HG03457 (cell line): Measurements from ENCODE around the gene ARMH1.
"Not testable (repeated sequence)": the region's sequence is repeated elsewhere in the genome, so short reads cannot be mapped to it uniquely, and the experiment has no call there.

Source experiments
- ATAC-seq: cut with Tn5 transposase; IDR thresholded peaks from one replicate; pipeline ENCODE4 v1.9.1; 2021; ENCODE audit warnings: moderate number of reproducible peaks; ENCODE audit not compliant: unreplicated experiment

ARMH1 gene

GRCh38 chr1:44666719-44667118 lies 7.8 kb upstream of the ARMH1 start:
- not testable (repeated sequence) for ATAC-seq

GRCh38 chr1:44670751-44671640 lies 3.5 kb upstream of the ARMH1 start:
- no peak for ATAC-seq

DNA sequence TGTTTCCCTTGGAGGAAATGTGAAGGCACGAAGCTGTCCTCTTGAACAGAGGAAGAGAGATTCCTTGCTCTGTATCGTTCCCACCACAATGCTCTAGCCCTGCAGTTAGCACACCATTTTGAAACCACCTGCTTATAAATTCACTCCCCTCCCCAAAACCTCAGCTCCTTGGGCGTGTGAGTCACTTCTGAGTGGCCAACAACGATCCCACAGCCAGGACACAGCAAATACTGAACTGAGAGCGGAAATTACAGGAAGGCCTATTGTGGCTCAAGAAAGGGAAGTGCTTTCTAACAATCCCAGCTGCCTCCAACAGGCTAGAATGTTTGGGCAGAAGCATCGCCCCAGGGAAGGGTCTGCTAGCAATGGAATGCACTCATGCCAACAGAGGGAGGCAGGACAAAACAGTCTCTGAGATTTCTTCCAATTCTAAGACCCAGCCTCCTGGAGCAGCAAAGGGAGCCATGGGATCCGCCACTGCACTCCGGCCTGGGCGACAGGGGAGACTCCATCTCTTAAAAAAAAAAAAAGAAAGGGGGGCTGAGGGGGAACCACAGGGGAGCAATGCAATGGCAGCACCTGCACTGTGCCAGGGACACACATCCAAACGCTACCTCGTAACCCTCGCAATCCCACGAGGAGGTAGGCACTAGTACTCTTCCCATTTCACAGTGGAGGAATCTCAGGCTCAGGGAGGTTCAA lies 2.1 kb upstream of the ARMH1 start:
- no peak for ATAC-seq

DNA sequence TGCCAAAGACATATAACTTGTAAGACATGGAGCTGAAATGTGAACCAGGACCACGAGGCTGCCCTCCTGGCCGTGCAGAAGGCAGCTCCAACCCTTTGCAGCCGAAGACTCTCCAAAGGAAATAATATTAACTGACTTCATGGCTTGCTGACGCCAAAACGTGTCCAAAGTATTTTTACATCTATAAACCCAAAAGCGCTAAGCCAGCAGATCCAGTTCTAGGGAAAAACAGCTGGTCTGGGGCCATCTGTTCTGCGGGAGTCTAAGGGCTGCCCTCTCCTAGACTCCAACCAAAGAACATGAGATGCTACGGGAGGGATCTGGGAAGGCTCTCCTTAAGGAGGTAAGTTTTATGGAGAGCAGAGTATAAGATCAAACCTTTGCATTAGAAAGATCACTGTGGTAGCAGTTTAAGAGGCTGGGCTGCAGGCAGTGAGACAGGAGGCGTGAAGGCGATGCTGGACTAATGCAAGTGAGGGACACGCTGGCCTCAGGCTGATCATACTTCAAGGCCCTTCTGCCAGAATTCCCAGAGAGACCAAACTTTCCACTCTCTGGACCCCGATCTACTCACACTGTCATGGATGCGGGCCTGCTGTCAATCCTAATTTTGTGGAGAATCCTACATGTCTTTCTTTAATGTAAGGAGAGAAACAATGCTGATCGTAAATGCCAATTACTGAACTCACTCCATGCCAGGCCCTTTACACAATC lies 1.4 kb upstream of the ARMH1 start:
- no peak for ATAC-seq

DNA sequence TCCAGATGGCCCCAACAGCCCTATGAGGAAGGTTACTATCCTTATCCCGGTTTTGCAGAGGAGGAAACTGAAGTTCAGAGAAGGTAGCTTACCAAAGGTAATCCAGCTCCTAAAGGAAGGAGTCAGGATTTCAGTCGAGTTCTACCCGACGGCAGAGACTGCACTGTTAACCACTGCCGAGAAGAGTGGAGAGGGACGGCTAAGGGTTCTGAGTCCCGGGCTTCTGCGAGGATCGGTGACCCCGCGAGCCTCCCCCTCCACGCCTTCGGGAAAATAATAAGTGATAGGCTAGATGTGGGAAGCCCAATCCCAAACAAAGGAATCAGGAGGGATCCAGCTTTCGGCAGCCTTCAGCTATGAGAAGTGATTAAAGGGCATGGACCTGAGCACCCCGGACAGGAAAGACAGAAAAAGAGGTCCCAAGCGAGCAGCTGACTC lies 820 bp upstream of the ARMH1 start:
- ATAC-seq = peak; percentile 1

DNA sequence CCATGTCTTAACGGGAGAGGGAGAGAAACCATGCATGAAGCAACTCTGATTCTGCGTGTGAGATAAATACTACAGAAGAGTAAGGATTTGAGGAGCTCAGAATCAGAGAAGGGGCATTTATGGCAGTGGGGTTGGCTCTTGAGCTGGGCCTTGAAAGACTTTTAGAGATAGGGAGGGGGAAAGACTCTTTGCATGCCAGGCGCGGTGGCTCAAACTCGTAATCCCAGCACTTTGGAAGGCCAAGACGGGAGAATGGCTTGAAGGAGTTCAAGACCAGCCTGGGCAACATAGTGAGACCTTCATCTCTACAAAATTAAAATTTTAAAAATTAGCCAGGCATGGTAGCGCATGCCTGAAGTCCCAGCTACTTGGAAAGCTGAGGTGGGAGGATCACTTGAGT lies 672 bp downstream of the ARMH1 start:
- ATAC-seq = no peak

DNA sequence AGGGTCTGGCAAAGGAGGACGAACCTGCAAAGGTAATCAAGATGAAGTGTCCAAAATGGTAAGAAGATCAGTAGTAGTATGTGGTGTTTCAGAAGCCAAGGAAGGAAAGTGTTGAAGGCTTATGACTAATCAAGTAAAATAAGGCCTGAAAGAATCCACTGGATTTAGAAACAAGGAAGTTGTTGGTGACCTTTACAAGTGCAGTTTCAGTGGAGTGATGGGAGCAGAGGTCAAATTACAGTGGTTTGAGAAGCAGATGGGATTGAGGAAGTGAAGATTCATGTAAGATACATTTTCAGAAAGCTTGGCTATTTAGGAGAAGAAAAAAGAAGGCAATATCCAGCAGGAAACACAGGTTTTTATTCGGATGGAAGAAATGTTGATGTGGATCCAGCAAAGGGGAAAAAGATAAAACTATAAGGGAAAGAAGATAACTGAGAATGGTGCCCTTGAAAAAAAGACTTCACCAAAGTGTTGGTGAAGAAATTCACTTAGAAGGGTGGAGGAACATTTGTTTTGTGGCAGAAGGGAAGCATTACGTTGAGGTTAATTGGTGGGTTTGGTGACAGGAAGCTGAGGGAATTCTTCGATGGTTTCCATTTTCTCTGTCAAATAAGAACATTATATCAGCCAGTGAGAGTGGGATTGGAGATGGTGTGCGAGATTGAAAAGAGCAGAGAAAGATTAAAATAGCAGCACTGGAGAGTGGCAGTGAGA lies 2.1 kb downstream of the ARMH1 start:
- ATAC-seq = no peak

- no peak for ATAC-seq
Measured at GRCh38 chr1:44677201-44677766, 2.8 kb downstream of the ARMH1 start.

DNA sequence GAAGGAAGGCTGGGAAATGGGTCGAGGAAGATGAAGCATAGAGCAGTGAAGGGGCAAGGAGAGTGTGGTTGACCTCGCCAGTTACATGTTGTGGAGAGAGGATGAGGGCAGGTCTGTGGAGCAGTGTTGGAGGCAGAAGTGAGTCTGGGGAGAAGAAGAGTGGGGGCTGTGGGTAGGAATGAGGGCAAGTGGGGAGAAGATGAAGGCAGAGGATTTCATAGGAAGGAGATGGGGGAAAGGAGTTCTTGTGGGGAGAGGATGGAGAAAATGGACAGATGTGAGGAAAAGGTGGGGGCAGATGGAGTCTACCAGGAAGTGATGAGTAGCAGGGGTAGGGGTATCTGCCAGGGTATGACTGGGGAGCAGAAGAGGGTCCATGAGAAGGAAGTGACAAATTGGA lies 3.6 kb downstream of the ARMH1 start:
- no peak for ATAC-seq

- no peak for ATAC-seq
Measured at GRCh38 chr1:44678626-44679025, 4.1 kb downstream of the ARMH1 start.

DNA sequence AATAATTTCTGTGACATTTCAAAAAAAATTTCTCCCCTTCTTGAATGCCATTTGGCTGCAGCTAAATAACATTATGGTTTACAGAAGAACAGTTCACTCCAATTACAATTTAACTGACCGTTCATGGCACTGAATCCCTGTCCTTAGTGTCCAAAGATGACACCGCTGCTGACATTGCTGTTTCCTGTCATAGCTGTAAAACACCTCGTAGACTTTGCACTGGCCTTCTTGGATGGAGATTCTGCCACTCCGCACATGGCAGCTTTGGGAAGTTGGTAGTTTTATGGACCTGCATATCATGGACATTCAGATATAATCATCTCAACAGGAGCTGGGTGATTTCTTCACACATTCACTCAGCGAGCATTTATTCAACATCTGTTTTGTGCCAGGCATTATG lies 5.0 kb downstream of the ARMH1 start:
- ATAC-seq = no peak

GRCh38 chr1:44681905-44682882 lies 7.7 kb downstream of the ARMH1 start:
- no peak for ATAC-seq

- no peak for ATAC-seq
Measured at GRCh38 chr1:44682883-44683265, 8.4 kb downstream of the ARMH1 start.

- ATAC-seq = no peak
Measured at GRCh38 chr1:44684525-44684924, 10.0 kb downstream of the ARMH1 start.

DNA sequence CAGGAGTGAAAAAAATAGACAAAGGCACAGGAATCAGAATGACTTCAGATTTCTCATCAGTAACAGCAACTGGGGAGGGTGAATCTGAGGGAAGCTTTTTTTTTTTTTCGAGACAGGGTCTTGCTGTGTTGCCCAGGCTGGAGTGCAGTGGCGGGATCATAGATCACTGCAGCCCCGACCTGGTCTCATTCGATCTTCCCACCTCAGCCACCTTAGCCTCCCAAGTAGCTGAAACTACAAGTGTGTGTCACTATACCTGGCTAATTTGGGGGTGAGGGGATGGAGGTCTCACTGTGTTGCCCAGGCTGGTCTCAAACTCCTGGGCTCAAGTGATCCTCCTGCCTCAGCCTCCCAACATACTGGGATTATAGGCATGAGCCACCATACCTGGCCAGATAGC lies 10.7 kb downstream of the ARMH1 start:
- no peak for ATAC-seq

DNA sequence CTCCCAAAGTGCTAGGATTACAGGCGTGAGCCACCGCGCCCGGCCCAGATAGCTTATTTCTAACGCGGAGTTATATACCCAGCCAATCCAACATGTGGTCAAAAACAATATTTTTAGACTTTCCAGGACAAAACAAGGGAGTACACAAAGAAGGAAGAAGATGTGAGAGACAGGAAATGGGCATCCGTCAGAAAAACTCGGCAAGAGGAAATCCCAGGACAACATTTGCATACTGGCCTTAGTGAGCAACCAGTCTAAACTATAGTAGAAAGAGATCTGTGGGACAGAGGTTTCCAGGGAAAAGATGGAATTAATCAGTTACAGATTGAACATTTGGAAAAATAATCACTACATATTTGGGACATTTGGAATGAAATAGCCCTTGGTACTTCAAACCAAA lies 11.4 kb downstream of the ARMH1 start:
- ATAC-seq = no peak

DNA sequence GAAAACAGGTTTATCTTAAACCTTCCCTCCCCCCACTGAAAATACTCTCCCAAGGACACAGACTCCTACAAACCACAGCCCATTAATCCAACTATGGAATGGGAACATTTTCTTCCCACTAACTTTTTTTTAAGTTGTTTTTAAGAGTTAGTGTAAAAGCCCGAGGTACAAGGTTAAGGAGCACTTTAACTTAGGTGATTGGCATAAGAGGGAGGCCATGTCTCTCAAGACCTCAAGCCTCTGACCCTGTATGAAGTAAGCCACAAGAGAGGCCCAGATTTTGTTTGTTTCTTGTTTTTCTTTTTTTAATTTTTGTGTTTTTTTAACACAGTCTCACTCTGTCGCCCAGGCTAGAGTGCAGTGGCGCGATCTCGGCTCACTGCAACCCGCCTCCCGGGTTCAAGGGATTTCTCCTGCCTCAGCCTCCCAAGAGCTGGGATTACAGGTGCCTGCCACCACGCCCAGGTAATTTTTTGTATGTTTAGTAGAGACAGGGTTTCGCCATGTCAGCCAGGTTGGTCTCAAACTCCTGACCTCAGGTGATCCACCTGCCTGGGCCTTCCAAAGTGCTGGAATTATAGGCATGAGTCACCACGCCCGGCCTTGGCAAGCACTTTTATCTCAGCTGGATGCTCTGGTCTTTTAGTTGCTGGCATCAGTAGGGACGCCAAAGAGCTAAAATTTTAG lies 14.4 kb downstream of the ARMH1 start:
- no peak for ATAC-seq

DNA sequence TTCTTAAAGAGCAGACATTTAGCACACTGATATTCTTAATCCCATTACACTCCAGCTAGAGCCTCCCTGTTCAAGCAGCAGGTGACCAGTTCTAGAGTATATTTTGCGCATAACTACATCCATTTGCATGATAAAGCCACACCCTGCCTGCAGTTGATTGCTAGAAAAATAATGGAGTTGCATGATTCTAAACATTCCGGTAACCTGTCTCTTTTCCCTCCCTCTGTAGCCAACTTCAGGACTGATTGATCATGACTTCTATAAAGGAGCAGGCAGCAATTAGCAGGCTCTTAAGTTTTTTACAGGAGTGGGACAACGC lies 14.9 kb downstream of the ARMH1 start:
- ATAC-seq = no peak

DNA sequence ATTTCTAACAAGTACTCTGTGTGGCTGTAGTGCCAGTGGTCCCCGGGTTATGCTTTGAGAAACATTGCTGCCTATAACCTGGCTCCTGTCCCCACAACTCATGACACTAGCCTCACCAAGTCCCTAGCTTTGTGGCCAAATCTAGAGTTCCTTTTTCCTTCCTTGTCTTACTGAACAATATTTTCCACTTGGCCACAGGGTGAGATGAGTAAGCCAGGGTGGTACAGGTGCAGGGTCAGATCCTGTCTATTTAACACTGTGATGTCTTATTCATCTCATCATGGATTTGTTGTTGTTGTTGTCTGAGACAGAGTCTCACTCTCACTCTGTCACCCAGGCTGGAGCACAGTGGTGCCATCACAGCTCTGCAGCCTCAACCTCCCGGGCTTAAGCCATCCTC lies 18.6 kb downstream of the ARMH1 start:
- ATAC-seq = no peak
